PC-3 (cell line): ENCODE results near the gene NR2C2AP. TPM values are rescaled to one million over a fixed set of nuclear protein-coding genes. Genes with fewer than 3 reads are reported as not detected.
A peak's percentile ranks its signal among the peaks of the same experiment; 100 is the strongest.

ENCODE experiments used
- ATAC-seq: fragments of 200-7000 bp; cut with Tn5 transposase; 2 replicates; pipeline ENCODE4 v1.9.1; 2020; ENCODE audit warnings: mild to moderate bottlenecking, moderate library complexity
- BruUV-seq: library from RNA; stranded (reverse); fragments of 400-500 nt; replicated peaks from 2 replicates; lab custom pipeline; 2021; lab: Mats Ljungman, UMichigan
- CTCF ChIA-PET: fragments of 300-600 bp; sonication (Branson Sonifier 250); formaldehyde crosslinking; loops from one replicate; lab custom pipeline; 2022; ENCODE audit warnings: antibody characterized with exemption; lab: Charles Lee
- POLR2A ChIA-PET: fragments of 300-600 bp; sonication (Branson Sonifier 250); formaldehyde crosslinking; loops from one replicate; lab custom pipeline; 2022; ENCODE audit warnings: antibody characterized with exemption; ENCODE audit not compliant: unreplicated experiment; lab: Charles Lee
- DNase-seq: peaks from one replicate; pipeline ENCODE4 v3.0.0-alpha.2; 2015
- H2AFZ ChIP-seq: fragments of 300-600 bp; sonication (generic); 2 replicates; pipeline ENCODE4 v1.6.0; 2016; ENCODE audit warnings: antibody characterized with exemption, low read length
- H3F3A ChIP-seq: fragments of 300-600 bp; sonication (generic); one replicate; pipeline ENCODE4 v1.6.0; 2017; ENCODE audit warnings: antibody characterized with exemption, low read length, control low read depth, mild to moderate bottlenecking; ENCODE audit not compliant: unreplicated experiment
- H3K27ac ChIP-seq: fragments of 300-600 bp; sonication (generic); 2 replicates; pipeline ENCODE4 v1.5.1; 2016; ENCODE audit warnings: mild to moderate bottlenecking, low read length
- H3K27me3 ChIP-seq: fragments of 300-600 bp; sonication (generic); 2 replicates; pipeline ENCODE4 v1.6.1; 2016; ENCODE audit warnings: low read length, mixed read lengths
- H3K36me3 ChIP-seq: fragments of 300-600 bp; sonication (generic); 2 replicates; pipeline ENCODE4 v1.6.1; 2016; ENCODE audit warnings: low read depth, mixed run types, low read length, mixed read lengths
- H3K4me1 ChIP-seq: fragments of 300-600 bp; sonication (generic); 2 replicates; pipeline ENCODE4 v1.5.1; 2016; ENCODE audit warnings: low read length; ENCODE audit not compliant: insufficient read depth
- H3K4me2 ChIP-seq: fragments of 300-600 bp; sonication (generic); 2 replicates; pipeline ENCODE4 v1.6.0; 2016; ENCODE audit warnings: low read length
- H3K4me3 ChIP-seq: fragments of 300-600 bp; sonication (generic); 2 replicates; pipeline ENCODE4 v1.5.1; 2016; ENCODE audit warnings: mild to moderate bottlenecking, low read length, mixed read lengths
- H3K79me2 ChIP-seq: fragments of 300-600 bp; sonication (generic); 2 replicates; pipeline ENCODE4 v1.6.1; 2017; ENCODE audit warnings: low read length, mixed read lengths
- H3K9ac ChIP-seq: fragments of 300-600 bp; sonication (generic); 2 replicates; pipeline ENCODE4 v1.6.0; 2016; ENCODE audit warnings: mild to moderate bottlenecking, low read length
- H3K9me2 ChIP-seq: fragments of 300-600 bp; sonication (generic); replicated peaks from 2 replicates; pipeline ENCODE4 v1.6.1; 2016; ENCODE audit warnings: mixed run types, low read length, mixed read lengths
- H3K9me3 ChIP-seq: fragments of 300-600 bp; sonication (generic); 2 replicates; pipeline ENCODE4 v1.6.1; 2016; ENCODE audit warnings: low read length, mixed read lengths
- H4K20me1 ChIP-seq: fragments of 300-600 bp; sonication (generic); 2 replicates; pipeline ENCODE4 v1.6.1; 2016; ENCODE audit warnings: low read length, mixed read lengths
- EZH2 ChIP-seq: fragments of 300-600 bp; sonication (generic); IDR thresholded peaks from one replicate; pipeline ENCODE4 v1.6.1; 2017; ENCODE audit warnings: antibody characterized with exemption, mild to moderate bottlenecking, low read length; ENCODE audit not compliant: unreplicated experiment
- EZH2phosphoT487 ChIP-seq: fragments of 300-600 bp; sonication (generic); IDR thresholded peaks from 2 replicates; pipeline ENCODE4 v1.6.1; 2018; ENCODE audit warnings: mild to moderate bottlenecking, antibody characterized with exemption, low read length, borderline replicate concordance
- intact Hi-C: fragments of 100-400 bp; cut with micrococcal nuclease; formaldehyde crosslinking; loops from 2 replicates; pipeline ENCODE4 v1.9.0; 2023
- total RNA-seq: library from RNA; depleted of rRNA; stranded (reverse); fragments of >200 nt; gene quantifications from 2 replicates; pipeline ENCODE4 v1.2.3, GENCODE V29; 2014
- TF ChIP-seq, protein P1 (sequence below): fragments of 300-600 bp; sonication (generic); conservative IDR thresholded peaks from 2 replicates; pipeline ENCODE4 v1.5.1; 2017; ENCODE audit warnings: antibody characterized with exemption, low read depth, mild to moderate bottlenecking, low read length

NR2C2AP gene
- total RNA-seq, 1 experiment from 2014 or later, result 39.3 TPM

DNA sequence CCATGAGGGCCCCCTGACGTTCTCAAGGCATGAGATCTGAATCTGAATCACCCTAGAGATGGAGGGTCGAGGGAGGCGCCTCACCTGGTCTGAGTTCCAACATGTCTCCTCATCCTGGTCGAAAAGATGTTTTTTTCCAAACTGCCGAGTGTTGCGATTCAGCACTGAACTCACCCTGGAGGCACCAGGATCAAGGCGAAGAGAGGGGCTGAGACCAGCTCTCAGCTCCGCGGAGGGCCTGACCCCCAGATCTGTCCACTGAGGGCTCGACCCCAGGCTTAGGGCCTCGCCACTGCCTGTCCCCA is 555 bp downstream of the NR2C2AP start:
- Histone ChIP-seq H3F3A (no peaks in the 10 kb centered on the region), H3K9me2 (no peaks in the 10 kb centered on the region), H3K4me3 (peak overlapping the region; percentile 79), H4K20me1 (no peaks in the 10 kb centered on the region), H3K79me2 (peaks cover 20% of the 10 kb centered on the region), H3K36me3 (peaks cover 13% of the 10 kb centered on the region), H3K9me3 (no peaks in the 10 kb centered on the region), H3K27me3 (no peaks in the 10 kb centered on the region), H3K4me1 (peaks cover 13% of the 10 kb centered on the region), H2AFZ (peak overlapping the region; percentile 93), H3K27ac (peak overlapping the region; percentile 73), H3K4me2 (peak overlapping the region; percentile 96), H3K9ac (peak overlapping the region; percentile 95)
- intact Hi-C loops, result loop anchor here (1.0 kb wide), 1 partner anchor 10 kb away; the partner anchor contains the start of genes BORCS8 and RFXANK
- ChIA-PET CTCF (interaction anchor here (0.5 kb wide), 1 partner anchor 15 kb away, joined by 3 read pairs; no protein-coding TSS in a partner anchor), POLR2A (no interaction called here)
- BruUV-seq, result no TSS peak
- DNase-seq, result no peak
- ATAC-seq, result no peak; the same call in 1 of the 2 replicates
- TF ChIP-seq EZH2phosphoT487 (no peak), EZH2 (no peak)
- TF ChIP-seq, protein P1, sequence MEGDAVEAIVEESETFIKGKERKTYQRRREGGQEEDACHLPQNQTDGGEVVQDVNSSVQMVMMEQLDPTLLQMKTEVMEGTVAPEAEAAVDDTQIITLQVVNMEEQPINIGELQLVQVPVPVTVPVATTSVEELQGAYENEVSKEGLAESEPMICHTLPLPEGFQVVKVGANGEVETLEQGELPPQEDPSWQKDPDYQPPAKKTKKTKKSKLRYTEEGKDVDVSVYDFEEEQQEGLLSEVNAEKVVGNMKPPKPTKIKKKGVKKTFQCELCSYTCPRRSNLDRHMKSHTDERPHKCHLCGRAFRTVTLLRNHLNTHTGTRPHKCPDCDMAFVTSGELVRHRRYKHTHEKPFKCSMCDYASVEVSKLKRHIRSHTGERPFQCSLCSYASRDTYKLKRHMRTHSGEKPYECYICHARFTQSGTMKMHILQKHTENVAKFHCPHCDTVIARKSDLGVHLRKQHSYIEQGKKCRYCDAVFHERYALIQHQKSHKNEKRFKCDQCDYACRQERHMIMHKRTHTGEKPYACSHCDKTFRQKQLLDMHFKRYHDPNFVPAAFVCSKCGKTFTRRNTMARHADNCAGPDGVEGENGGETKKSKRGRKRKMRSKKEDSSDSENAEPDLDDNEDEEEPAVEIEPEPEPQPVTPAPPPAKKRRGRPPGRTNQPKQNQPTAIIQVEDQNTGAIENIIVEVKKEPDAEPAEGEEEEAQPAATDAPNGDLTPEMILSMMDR, result no peak

DNA sequence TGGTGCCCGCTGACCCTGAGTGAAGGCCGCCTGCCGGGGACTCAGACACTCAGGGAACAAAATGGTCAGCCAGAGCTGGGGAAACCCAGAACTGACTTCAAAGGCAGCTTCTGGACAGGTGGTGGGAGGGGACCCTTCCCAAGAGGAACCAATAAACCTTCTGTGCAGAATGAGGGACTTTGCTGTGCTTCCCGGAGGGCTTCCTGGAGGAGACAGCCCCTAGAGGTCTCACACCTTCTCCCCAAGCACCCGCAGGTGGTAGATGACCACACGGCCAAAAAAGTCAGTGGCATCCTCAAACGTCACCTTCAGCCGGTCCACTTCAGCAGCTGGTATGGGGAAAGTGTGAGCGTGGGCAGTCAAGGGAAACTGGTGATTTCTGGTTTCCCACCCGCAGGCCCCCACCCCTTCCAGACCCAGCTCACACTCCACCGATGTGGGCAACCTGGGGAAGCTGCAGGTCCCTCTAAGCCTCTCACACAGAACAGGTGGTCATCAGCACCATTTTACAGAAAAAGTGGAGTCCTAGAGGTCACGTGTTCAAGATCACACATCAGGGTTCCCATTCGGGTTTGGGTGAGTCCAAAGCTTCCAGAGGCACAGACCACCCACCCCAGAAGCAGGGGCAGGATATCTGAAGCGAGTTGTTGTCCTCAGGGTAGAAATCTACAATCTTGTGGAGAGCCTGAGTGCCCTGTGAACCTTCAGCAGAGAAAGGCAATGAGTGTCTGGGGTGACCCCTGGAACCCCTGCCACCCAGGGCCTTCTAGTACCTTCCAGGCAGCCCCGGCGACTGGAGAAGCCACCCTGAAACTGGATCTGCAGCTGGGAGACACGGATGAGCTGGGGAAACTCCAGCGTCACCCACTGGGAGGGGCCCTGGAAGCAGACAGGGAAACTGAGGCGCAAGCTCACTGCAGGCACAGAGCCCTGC is 1.2 kb downstream of the NR2C2AP start:
- Histone ChIP-seq H3K4me3 (peak overlapping the region; percentile 79), H3F3A (no peaks in the 10 kb centered on the region), H3K4me2 (peak overlapping the region; percentile 96), H3K36me3 (peaks cover 16% of the 10 kb centered on the region), H3K27ac (no peak overlapping the region), H4K20me1 (no peaks in the 10 kb centered on the region), H3K27me3 (no peaks in the 10 kb centered on the region), H2AFZ (no peak overlapping the region), H3K9me2 (no peaks in the 10 kb centered on the region), H3K9ac (peak overlapping the region; percentile 95), H3K9me3 (no peaks in the 10 kb centered on the region), H3K4me1 (peaks cover 13% of the 10 kb centered on the region), H3K79me2 (peaks cover 20% of the 10 kb centered on the region)
- no peak for DNase-seq
- POLR2A ChIA-PET, result no interaction called here
- intact Hi-C loops, result no loop called here
- TF ChIP-seq EZH2 (no peak), EZH2phosphoT487 (no peak)
- TF ChIP-seq, protein P1, result no peak
- no TSS peak for BruUV-seq
- CTCF ChIA-PET, result no interaction called here
- no peak for ATAC-seq

DNA sequence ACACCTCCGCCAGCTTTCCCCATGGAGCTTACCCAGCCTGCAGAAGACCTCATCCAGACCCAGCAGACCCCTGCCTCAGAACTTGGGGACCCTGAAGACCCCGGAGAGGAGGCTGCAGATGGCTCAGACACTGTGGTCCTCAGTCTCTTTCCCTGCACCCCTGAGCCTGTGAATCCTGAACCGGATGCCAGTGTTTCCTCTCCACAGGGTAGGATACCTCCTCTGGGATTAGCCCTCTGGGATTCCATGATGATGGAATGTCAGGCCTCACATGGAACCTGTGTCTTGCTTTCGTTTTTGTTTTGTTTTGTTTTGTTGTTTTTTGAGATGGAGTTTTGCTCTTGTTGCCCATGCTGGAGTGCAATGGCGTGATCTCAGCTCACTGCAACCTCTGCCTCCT is 9.3 kb downstream of the NR2C2AP start:
- peak overlapping the region; percentile 98; the same call in 1 of the 2 replicates for H3K4me3 ChIP-seq
- H3K27me3 ChIP-seq, result no peaks in the 10 kb centered on the region
- ATAC-seq (no peak), DNase-seq (no peak)
- H2AFZ ChIP-seq, result no peak overlapping the region
- no peaks in the 10 kb centered on the region for H3F3A ChIP-seq
- TF ChIP-seq EZH2phosphoT487 (no peak), EZH2 (no peak)
- TF ChIP-seq, protein P1, result no peak
- intact Hi-C loops, result no loop called here
- CTCF ChIA-PET, result no interaction called here
- no peak overlapping the region for H3K9ac ChIP-seq
- H3K9me2 ChIP-seq, result no peaks in the 10 kb centered on the region
- H3K27ac ChIP-seq, result no peak overlapping the region
- no TSS peak for BruUV-seq
- H4K20me1 ChIP-seq, result no peaks in the 10 kb centered on the region
- peak overlapping the region; percentile 99; the same call in 1 of the 2 replicates for H3K4me2 ChIP-seq
- POLR2A ChIA-PET, result no interaction called here
- peaks cover 3% of the 10 kb centered on the region; the same call in 1 of the 2 replicates for H3K4me1 ChIP-seq
- peaks cover 48% of the 10 kb centered on the region for H3K79me2 ChIP-seq
- H3K36me3 ChIP-seq, result peaks cover 10% of the 10 kb centered on the region; the same call in 1 of the 2 replicates
- H3K9me3 ChIP-seq, result no peaks in the 10 kb centered on the region
